GM18868 (cell line): ENCODE results near the gene HOXB8.

ENCODE experiments used
- ATAC-seq: cut with Tn5 transposase; IDR thresholded peaks from one replicate; pipeline ENCODE4 v1.9.1; 2021; ENCODE audit warnings: mild to moderate bottlenecking, moderate library complexity; ENCODE audit not compliant: unreplicated experiment

Gene HOXB8

GRCh38 chr17:48586355-48587258 lies 28.5 kb downstream of the HOXB8 start:
- ATAC-seq: no peak

- ATAC-seq: no peak
These were observed 30.8 kb downstream of the HOXB8 start for GRCh38 chr17:48584223-48584741.

- no peak for ATAC-seq
These were observed 31.3 kb downstream of the HOXB8 start for GRCh38 chr17:48583708-48584222.

GRCh38 chr17:48582750-48583069 lies 32.4 kb downstream of the HOXB8 start:
- no peak for ATAC-seq

- no peak for ATAC-seq
These were observed 35.1 kb downstream of the HOXB8 start for GRCh38 chr17:48579760-48580554.

GRCh38 chr17:48579471-48579759 lies 35.7 kb downstream of the HOXB8 start:
- no peak for ATAC-seq

- peak; percentile 25 for ATAC-seq
These were observed 36.2 kb downstream of the HOXB8 start for GRCh38 chr17:48578616-48579470.

GRCh38 chr17:48577946-48578615 lies 37.0 kb downstream of the HOXB8 start, which contains the start of gene HOXB4:
Gene HOXB4, minus strand, starts transcription at chr17:48578350. Its CDS starts 31 bp downstream, at chr17:48578319.
- ATAC-seq: peak; percentile 56

GRCh38 chr17:48577330-48577945 lies 37.7 kb downstream of the HOXB8 start:
- no peak for ATAC-seq

GRCh38 chr17:48576479-48577309 lies 38.4 kb downstream of the HOXB8 start:
- ATAC-seq: no peak

- ATAC-seq: no peak
These were observed 39.2 kb downstream of the HOXB8 start for GRCh38 chr17:48575673-48576478.

- ATAC-seq: no peak
These were observed 40.0 kb downstream of the HOXB8 start for GRCh38 chr17:48575066-48575582.

- ATAC-seq: no peak
These were observed 40.5 kb downstream of the HOXB8 start for GRCh38 chr17:48574505-48575065.

- no peak for ATAC-seq
These were observed 43.2 kb downstream of the HOXB8 start for GRCh38 chr17:48571826-48572417.

- ATAC-seq: no peak
These were observed 43.9 kb downstream of the HOXB8 start for GRCh38 chr17:48571024-48571818.

GRCh38 chr17:48570325-48571023 lies 44.6 kb downstream of the HOXB8 start:
- ATAC-seq: no peak
